ENCODE data around the gene KBTBD4. TPM values are rescaled to one million over a fixed set of nuclear protein-coding genes. Genes with fewer than 3 reads are reported as not detected.
"Not testable (repeated sequence)": the region's sequence is repeated elsewhere in the genome, so short reads cannot be mapped to it uniquely, and the experiment has no call there.

The KBTBD4 gene
- total RNA-seq, 1 experiment from 2014 or later = 26.5 TPM

DNA sequence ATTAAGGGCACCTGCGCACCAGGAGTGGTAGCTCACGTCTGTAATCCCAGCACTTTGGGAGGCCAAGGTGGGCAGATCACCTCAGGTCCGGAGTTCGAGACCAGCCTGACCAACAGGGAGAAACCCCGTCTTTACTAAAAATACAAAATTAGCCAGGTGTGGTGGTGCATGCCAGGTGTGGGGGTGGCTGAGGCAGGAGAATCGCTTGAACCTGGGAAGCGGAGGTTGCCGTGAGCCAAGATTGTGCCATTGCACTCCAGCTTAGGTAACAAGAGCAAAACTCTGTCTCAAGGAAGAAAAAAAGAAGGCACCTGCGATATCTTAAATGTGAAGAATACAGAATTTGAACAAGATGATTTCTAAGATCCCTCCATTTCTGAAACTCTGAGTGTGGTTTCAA lies 52.7 kb downstream of the KBTBD4 start:
- not testable (repeated sequence) for DNase-seq (ENCODE audit: low spot score)

DNA sequence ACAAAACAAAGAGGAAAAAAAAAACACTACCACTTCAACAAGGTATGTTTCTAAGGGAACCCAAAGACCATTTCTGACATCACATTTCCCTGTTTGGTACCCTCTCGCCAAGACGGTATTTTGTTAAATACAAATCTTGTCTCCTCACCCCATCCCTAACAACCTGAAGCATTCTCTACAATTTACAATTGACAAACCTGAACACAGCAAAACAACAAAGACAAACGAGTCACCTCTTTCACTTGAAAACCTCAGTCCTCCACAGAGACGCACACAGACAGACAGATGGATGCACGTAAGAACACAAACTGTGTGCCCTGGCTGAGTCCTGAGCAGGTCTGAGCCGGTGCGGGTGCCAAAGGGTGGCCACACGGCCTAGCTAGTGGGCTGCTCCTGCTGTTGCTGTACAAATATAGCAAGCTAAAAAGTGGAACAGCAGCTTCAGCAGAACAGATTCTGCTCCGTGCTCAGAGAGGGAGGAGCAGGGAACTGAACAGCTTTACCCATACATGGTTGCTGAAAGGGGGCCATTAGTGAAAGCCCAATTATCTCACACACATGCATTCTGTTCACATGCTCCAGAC lies 54.4 kb downstream of the KBTBD4 start:
- DNase-seq (ENCODE audit: low spot score) = no peak

DNA sequence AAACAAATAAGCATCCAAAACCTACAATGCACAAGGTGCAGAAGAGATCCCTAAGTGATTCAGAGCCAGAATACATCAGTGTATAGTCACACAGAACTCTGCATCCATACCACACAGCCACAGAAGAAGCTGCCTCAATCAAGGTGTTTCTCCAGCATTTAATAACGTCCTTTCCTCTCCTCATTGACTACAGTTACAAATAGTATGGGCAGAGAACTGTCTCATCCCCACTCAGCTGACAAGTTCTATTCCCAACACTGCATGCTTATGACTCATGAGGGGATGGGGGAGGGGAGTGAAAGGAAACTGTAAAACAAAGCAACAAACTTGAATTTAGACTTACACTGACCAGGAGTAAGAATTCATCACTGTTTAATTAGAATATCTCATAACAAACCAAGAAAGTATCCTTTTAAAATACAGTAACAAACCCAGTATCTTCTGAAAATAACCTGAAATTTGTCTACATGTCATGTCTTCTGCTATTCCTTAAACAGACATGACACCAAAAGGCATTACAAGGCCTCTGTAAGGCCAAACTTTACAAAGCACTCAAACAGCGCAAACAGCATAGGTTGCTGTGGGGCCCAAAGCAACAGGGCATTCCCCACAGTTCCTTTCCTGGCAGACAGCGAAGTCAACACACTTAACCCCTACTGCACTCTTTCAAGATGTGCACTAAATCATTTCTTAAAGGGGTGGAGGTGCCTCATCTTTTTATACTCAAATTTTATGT lies 55.1 kb downstream of the KBTBD4 start:
- peak; percentile 56 for DNase-seq (ENCODE audit: low spot score)

Small RNA genes lying within 50 kb of the gene (small RNA-seq; reads per million reads assigned to genes)
- gene RN7SL652P (not detected), gene RNU5E-10P (0.86 reads per million, percentile 25 among the genes with 10 or more reads in this experiment)

Other genes starting within 250 kb of the KBTBD4 start
- gene MYBPC3, start 226.3 kb downstream of the KBTBD4 start, total RNA-seq (2014; rRNA removed; shearing (Covaris generic)) = 0.05 TPM in 1 of 2 replicates, not detected in the other
- not detected in 2 replicates for gene SPI1, start 200.4 kb downstream of the KBTBD4 start, total RNA-seq (2014; rRNA removed; shearing (Covaris generic))
- 56.0 and 67.0 TPM in 2 replicates for gene SLC39A13, start 170.4 kb downstream of the KBTBD4 start, total RNA-seq (2014; rRNA removed; shearing (Covaris generic))
- gene PSMC3, start 152.5 kb downstream of the KBTBD4 start, total RNA-seq (2014; rRNA removed; shearing (Covaris generic)) = 206 and 222 TPM in 2 replicates
- not detected in 2 replicates for gene RAPSN, start 129.8 kb downstream of the KBTBD4 start, total RNA-seq (2014; rRNA removed; shearing (Covaris generic))
- gene CELF1, start 25.8 kb downstream of the KBTBD4 start, total RNA-seq (2014; rRNA removed; shearing (Covaris generic)) = 104 and 123 TPM in 2 replicates
- 193 and 201 TPM in 2 replicates for gene PTPMT1, start 13.4 kb downstream of the KBTBD4 start, total RNA-seq (2014; rRNA removed; shearing (Covaris generic))
- 144 and 149 TPM in 2 replicates for gene NDUFS3, start 104 bp upstream of the KBTBD4 start, total RNA-seq (2014; rRNA removed; shearing (Covaris generic))
- gene FAM180B, start 7.7 kb upstream of the KBTBD4 start, total RNA-seq (2014; rRNA removed; shearing (Covaris generic)) = not detected in 2 replicates
- not detected in 2 replicates for gene C1QTNF4, start 15.4 kb upstream of the KBTBD4 start, total RNA-seq (2014; rRNA removed; shearing (Covaris generic))
- gene MTCH2, start 63.6 kb upstream of the KBTBD4 start, total RNA-seq (2014; rRNA removed; shearing (Covaris generic)) = 103 and 109 TPM in 2 replicates
- 1.5 and 4.9 TPM in 2 replicates for gene AGBL2, start 136.4 kb upstream of the KBTBD4 start, total RNA-seq (2014; rRNA removed; shearing (Covaris generic))
- 34.5 and 36.9 TPM in 2 replicates for gene FNBP4, start 188.4 kb upstream of the KBTBD4 start, total RNA-seq (2014; rRNA removed; shearing (Covaris generic))

Measured in HT-29 (cell line).